HG02571 (cell line): ENCODE measurements around the gene JUND.
A peak's percentile ranks its signal among the peaks of the same experiment; 100 is the strongest.

Experiments
- ATAC-seq: cut with Tn5 transposase; IDR thresholded peaks from one replicate; pipeline ENCODE4 v1.9.1; 2021; ENCODE audit warnings: mild to moderate bottlenecking, moderate library complexity; ENCODE audit not compliant: unreplicated experiment

The JUND gene

GRCh38 chr19:18308948-18309325, 27.5 kb upstream of the JUND start:
- ATAC-seq = no peak

- no peak for ATAC-seq
These were observed 26.9 kb upstream of the JUND start for GRCh38 chr19:18308051-18308947.

DNA sequence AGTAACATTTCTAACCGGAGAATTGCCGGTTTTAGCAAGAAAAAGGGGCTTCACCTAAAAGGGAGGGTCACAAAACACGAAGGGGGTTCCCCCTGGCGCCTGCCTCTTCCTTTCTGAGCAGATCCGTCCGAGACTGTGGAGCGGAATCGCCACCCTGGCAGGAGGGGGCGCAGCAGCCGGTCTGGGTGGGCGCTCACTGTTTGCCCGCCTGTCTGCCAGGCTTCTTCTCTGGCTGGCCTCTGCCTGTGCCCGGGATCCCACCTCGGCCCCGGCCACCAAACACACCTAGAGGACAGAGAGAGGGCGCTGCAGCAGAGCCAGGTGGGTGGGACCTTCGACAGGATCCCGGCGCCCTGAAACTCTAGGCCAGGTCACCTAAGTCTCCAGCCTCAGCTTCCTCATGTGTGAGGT, 25.9 kb upstream of the JUND start:
- no peak for ATAC-seq

- no peak for ATAC-seq
These were observed 25.5 kb upstream of the JUND start for GRCh38 chr19:18306888-18307260.

DNA sequence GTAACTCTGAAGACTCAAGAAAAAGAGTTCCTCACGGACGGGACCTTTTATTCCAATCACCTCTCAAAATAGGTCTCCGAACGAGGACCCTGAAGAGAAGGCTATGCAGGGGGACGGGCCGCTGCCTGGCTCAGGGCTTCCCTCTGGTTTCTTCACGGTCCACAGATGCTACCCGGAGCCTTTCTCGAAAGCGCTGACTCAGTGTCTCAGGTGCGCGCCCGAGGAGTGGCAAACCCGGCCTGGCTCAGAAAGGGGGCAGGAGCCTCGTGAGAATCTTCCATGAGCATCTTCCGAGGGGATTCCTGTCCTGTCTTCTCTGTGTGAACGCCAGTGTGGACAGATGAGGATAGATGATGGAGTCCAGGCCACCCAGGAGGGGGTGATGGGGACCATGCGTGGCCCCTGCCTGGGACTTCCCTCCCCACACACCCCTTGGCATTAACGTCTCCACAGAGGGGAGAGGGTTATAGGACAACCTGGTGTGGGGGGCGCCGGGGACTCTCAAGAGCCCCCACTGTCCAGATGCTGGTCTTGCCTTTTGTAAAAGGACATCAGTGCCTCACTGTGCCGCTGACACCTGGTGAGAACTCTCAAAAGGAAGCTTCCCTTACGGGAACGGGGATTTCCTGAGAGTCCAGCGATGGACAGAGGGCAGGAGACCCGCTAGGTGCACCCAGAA, 24.9 kb upstream of the JUND start:
- no peak for ATAC-seq

DNA sequence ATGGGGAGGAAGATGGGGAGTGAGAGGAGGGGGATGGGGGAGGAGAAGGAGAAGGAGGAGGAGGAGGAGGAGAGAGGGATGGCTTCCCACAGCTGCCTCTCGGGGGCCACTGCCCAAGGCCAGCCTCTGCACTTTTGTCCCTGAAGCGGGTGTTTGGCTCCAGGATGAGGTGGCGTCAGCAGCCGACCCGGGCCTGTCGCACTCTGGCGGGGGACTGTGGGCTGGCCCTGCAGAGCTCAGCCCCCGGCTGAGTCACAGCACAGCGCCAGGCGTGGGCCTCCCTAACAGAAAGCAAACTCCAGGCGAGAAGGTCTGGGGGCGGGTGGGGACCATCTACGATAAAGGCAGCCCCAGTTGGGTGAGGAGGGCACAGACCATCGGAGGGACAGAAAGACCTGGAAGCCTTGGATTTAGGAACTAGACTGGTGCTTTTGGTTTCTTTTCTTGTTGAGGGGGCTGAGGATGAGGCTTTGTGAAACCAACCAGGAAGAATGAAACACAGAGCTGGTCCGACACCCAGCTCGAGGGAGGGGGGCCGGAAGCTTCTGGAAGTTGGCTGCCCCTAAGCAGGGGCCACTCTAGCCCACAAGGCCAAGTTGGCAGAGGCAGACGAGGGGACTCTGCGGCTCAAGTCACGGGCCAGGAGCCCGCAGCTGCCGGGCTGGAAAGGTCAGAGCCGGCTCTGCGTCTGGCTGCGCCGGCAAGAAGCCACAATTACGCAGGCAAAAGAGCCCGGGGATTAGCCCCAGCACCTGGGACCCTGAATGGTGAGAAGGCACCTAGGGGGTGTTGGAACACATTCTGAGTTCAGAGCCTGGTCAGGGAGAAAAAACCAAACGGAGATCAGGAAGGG, 23.3 kb upstream of the JUND start:
- ATAC-seq = peak; percentile 42

DNA sequence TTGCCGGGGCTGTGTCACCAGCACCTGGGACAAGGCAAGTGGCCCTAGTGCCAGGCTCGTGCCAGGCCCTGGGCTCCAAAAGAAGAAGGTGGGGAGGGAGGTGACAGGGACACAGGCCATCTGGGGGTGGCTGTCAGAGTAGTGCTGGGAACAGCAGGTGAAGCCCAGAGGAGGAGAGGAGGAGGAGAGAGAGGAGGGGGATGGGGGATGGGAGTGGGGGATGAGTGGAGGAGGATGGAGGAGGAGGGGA, 22.7 kb upstream of the JUND start:
- peak; percentile 10 for ATAC-seq

DNA sequence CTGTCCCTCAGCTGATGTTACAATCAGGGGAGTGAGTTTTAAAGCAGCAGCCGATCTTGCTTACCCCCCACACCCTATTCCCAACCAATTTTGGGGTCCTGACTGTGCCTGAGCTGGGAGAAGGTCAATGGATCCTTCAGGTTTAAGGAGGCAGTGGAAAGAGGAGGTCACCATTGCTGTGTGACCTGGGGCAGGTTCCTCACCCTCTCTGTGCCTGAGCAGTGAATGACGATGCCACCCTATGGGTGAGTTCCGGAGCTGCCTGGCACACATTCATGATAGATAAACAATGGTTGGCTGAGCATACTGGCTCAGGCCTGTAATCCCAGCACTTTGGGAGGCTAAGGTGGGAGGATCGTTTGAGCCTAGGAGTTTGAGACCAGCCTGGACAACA, 20.3 kb upstream of the JUND start:
- no peak for ATAC-seq

DNA sequence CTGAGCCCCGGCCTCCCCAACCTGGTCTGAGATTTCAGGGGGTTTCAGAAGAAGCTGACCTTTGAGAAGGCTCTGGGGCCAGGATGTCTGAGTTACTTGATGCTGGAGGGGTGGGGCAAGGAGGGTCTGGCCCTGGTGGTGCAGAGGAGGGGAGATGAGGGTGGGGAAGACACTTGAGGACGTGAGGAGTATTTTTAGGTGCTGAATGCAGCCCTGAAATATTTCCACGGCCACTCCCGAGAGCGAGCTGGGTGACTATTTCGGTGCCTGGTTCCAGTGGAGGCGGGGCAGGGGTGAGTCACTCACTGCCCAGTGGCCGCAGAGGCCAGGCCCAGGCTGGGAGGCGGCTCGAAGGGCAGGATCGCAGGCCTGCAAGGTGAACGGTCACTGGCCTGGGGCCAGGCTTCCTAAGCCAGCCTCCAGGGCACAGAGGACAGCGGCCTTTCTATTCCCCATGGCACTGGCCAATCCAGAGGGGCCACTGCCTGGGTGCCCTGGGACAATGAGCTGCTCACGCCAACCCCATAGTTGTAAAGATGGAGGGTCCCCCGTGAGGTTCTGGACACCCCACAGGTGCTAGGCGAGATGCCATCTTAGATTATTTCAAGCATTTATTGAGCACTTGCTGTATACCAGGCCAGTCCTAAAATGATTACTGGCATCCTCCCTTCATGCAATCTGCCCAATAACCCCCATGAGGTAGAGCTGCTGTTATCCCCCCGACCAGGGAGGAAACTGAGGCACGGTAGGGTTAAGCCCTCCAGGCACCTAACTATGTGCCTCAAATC, 19.7 kb upstream of the JUND start:
- ATAC-seq = no peak

DNA sequence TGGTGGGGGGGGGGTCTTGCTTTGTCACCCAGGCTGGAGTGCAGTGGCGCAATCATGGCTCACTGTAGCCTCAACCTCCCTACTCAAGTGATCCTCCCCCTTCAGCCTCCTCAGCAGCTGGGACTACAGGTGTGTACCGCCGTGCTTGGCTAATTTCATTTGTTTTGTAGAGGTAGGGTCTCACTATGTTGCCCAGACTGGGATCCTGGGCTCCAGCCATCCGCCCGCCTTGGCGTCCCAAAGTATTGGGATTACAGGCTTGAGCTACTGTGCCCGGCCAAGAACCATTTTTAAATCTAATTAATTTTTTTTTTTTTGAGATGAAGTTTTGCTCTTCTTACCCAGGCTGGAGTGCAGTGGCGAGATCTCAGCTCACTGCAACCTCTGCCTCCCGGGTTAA, 18.2 kb upstream of the JUND start:
- no peak for ATAC-seq

- ATAC-seq = no peak
These were observed 17.2 kb upstream of the JUND start for GRCh38 chr19:18298601-18299000.

DNA sequence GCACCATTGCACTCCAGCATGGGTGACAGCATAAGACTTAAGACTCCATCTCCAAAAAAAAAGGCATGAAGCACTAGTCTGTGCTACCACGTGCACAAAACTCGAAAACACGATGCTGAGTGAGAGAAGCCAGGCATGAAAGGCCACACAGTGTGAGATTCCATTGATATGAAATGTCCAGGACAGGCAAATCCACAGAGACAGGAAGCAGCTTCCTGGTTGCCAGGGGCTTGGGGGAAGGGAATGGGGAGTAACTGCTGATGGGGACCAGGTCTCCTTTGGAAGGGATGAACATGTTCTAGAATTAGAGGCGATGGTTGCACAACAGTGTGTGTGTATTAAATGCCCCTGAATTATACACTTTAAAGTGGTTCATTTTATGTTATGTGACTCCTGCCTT, 15.9 kb upstream of the JUND start:
- no peak for ATAC-seq

- ATAC-seq = no peak
These were observed 13.6 kb upstream of the JUND start for GRCh38 chr19:18295034-18295451.

GRCh38 chr19:18294467-18294864, 13.0 kb upstream of the JUND start:
- no peak for ATAC-seq

GRCh38 chr19:18293642-18294466, 12.4 kb upstream of the JUND start:
- no peak for ATAC-seq

GRCh38 chr19:18292810-18293641, 11.6 kb upstream of the JUND start:
- ATAC-seq = no peak

GRCh38 chr19:18292462-18292809, 11.0 kb upstream of the JUND start:
- ATAC-seq = no peak

GRCh38 chr19:18291590-18292461, 10.4 kb upstream of the JUND start:
- peak; percentile 52 for ATAC-seq
